ENCODE results near the gene DNAAF5. TPM values are rescaled to one million over a fixed set of nuclear protein-coding genes. Genes with fewer than 3 reads are reported as not detected.

Gene DNAAF5
- total RNA-seq, 4 donors from 2014 or later = 26.8 to 75.8 (median 45.3) TPM

- TF ChIP-seq POLR2A (IDR thresholded peaks at IDR 0.05) (no peak), CTCF (IDR thresholded peaks at IDR 0.05) (no peak)
- Histone ChIP-seq H3K9me3 (no peaks in the 10 kb centered on the region), H3K27me3 (no peaks in the 10 kb centered on the region), H3K4me3 (no peak overlapping the region), H3K36me3 (peaks cover 0 to 73% (median 0%) of the 10 kb centered on the region in 3 donors), H3K27ac (no peak overlapping the region), H3K4me1 (no peaks in the 10 kb centered on the region)
- DNase-seq = no peak
Observed at GRCh38 chr7:759569-759968, 33.1 kb downstream of the DNAAF5 start.

GRCh38 chr7:760006-760405 is 33.5 kb downstream of the DNAAF5 start:
- Histone ChIP-seq H3K4me3 (no peak overlapping the region), H3K4me1 (no peaks in the 10 kb centered on the region), H3K36me3 (peaks cover 0 to 73% (median 0%) of the 10 kb centered on the region in 3 donors), H3K9me3 (no peaks in the 10 kb centered on the region), H3K27me3 (no peaks in the 10 kb centered on the region), H3K27ac (no peak overlapping the region)
- TF ChIP-seq POLR2A (IDR thresholded peaks at IDR 0.05) = no peak
- TF ChIP-seq CTCF (IDR thresholded peaks at IDR 0.05) = no peak
- no peak for DNase-seq

DNA sequence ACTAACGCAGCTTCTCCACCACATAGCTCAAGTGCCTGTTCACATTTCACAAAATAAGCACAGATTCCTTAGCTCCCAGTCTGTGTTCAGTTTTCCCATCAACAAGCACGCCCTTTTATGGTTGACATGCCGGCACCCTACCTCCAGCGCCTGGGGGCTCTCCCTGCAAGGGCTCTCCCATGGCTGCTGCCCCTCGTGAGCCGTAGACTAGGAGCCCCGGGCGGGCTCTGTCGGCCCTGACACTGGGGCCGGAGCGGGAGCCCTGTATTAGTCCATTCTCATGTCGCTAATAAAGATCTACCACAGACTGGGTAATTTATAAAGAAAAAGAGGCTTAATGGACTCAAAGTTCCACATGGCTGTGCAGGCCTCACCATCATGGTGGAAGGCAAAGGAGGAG is 34.6 kb downstream of the DNAAF5 start:
- Histone ChIP-seq H3K27ac (no peak overlapping the region), H3K36me3 (peaks cover 0 to 74% (median 0%) of the 10 kb centered on the region in 3 donors), H3K4me1 (no peaks in the 10 kb centered on the region), H3K9me3 (no peaks in the 10 kb centered on the region), H3K4me3 (no peak overlapping the region), H3K27me3 (no peaks in the 10 kb centered on the region)
- TF ChIP-seq CTCF (IDR thresholded peaks at IDR 0.05) (no peak), POLR2A (IDR thresholded peaks at IDR 0.05) (no peak)
- DNase-seq = no peak

- Histone ChIP-seq H3K9me3 (no peaks in the 10 kb centered on the region), H3K27me3 (no peaks in the 10 kb centered on the region), H3K4me3 (no peak overlapping the region), H3K36me3 (peaks cover 0 to 69% (median 0%) of the 10 kb centered on the region in 3 donors), H3K4me1 (no peaks in the 10 kb centered on the region), H3K27ac (no peak overlapping the region)
- TF ChIP-seq CTCF (IDR thresholded peaks at IDR 0.05) (no peak), POLR2A (IDR thresholded peaks at IDR 0.05) (no peak)
- no peak for DNase-seq
Observed at GRCh38 chr7:761631-762030, 35.1 kb downstream of the DNAAF5 start.

- Histone ChIP-seq H3K4me3 (no peak overlapping the region), H3K9me3 (no peaks in the 10 kb centered on the region), H3K27ac (no peak overlapping the region), H3K4me1 (no peaks in the 10 kb centered on the region), H3K36me3 (peaks cover 0 to 56% (median 0%) of the 10 kb centered on the region in 3 donors), H3K27me3 (no peaks in the 10 kb centered on the region)
- TF ChIP-seq POLR2A (IDR thresholded peaks at IDR 0.05) (no peak), CTCF (IDR thresholded peaks at IDR 0.05) (no peak)
- no peak for DNase-seq
Observed at GRCh38 chr7:762885-763284, 36.4 kb downstream of the DNAAF5 start.

DNA sequence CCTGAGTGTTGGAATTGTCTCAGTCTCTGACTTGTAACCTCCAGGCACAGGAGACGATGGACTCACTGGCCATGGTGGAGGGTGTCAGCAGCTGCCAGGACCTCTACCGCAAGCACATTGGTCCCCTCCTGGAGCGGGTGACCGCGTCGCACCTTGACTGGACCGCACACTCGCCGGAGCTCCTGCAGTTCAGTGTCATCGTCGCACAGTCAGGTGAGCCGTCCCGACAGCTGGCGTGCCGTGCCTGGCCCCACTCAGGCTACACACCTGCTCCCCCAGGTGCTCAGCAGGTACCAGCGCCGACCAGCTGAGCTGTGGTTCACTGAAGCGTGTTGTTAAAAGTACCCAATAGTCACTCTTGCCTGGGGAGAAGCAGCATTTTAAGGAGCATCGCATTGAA is 37.3 kb downstream of the DNAAF5 start:
- DNase-seq = no peak
- Histone ChIP-seq H3K9me3 (no peaks in the 10 kb centered on the region), H3K36me3 (peaks cover 0 to 49% (median 0%) of the 10 kb centered on the region in 3 donors), H3K4me3 (no peak overlapping the region), H3K27ac (no peak overlapping the region), H3K4me1 (no peaks in the 10 kb centered on the region), H3K27me3 (no peaks in the 10 kb centered on the region)
- TF ChIP-seq CTCF (IDR thresholded peaks at IDR 0.05) (no peak), POLR2A (IDR thresholded peaks at IDR 0.05) (no peak)
